ENCODE data around the gene CACNB4. TPM values are rescaled to one million over a fixed set of nuclear protein-coding genes. Genes with fewer than 3 reads are reported as not detected.

Gene CACNB4
- total RNA-seq, 1 experiment from 2014 or later, result 2.0 TPM

DNA sequence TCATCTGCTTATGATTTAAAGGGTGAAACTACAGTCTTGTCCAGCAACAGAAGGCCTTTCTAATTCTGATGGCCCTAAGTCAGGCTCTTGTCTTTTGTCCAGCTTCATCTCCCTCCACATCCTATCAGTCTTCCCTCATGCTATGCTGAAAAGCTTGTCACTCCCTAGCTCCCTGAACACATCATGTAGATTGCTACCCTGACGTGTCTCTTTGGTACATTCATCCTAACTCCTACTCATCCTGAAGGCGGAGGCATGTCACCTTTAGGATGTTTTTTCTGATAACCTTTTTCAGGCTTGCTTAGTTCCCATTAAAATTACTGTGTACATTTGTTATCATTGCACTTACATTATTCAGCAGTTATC is 192.2 kb downstream of the CACNB4 start:
- H3K27ac ChIP-seq (ENCODE audit: low read depth, low read length), result no peak overlapping the region
- ATAC-seq (no peak), DNase-seq (ENCODE audit: low read depth, low spot score) (no peak)
- no TSS peak for BruUV-seq (replicated peaks)
- ChIA-PET CTCF (no interaction called here), RAD21 (ENCODE audit: low non-redundant PET in 1 of 2, low total read pairs in 2 of 2, uncharacterized antibody in 2 of 2, unreplicated experiment in 2 of 2) (no interaction called here), POLR2A (no interaction called here)
- no peaks in the 10 kb centered on the region for H4K20me1 ChIP-seq (ENCODE audit: insufficient read depth)
- no peak overlapping the region for H3K9ac ChIP-seq (ENCODE audit: low read length)
- no peaks in the 10 kb centered on the region for H3K9me2 ChIP-seq (ENCODE audit: insufficient read depth)
- H3K9me3 ChIP-seq (ENCODE audit: control insufficient read depth in 1 of 2, insufficient read depth in 1 of 2, low read depth in 1 of 2, low read length in 2 of 2), result no peaks in the 10 kb centered on the region
- no peak overlapping the region for H3K4me3 ChIP-seq (replicated peaks in 1 of 2; ENCODE audit: low read depth in 1 of 2, low read length in 2 of 2)
- H3K36me3 ChIP-seq (ENCODE audit: control insufficient read depth in 1 of 2, insufficient read depth in 2 of 2, low read length in 2 of 2), result no peaks in the 10 kb centered on the region
- no peaks in the 10 kb centered on the region for H3K27me3 ChIP-seq (ENCODE audit: insufficient read depth, low read length)
- H3K4me2 ChIP-seq (ENCODE audit: low read length), result no peak overlapping the region
- no peaks in the 10 kb centered on the region for H3K79me2 ChIP-seq (ENCODE audit: insufficient read depth, low read length)
- no peak overlapping the region for H2AFZ ChIP-seq (ENCODE audit: low read depth, low read length, poor library complexity, severe bottlenecking)
- intact Hi-C loops (cut with micrococcal nuclease), result no loop called here
- H3K4me1 ChIP-seq (ENCODE audit: control insufficient read depth in 1 of 2, insufficient read depth in 2 of 2, low read length in 2 of 2), result no peaks in the 10 kb centered on the region
- no peak for TF ChIP-seq YY1 (IDR thresholded peaks at IDR 0.05; ENCODE audit: extremely low read depth, insufficient replicate concordance, low read depth, low read length)
- no peak for TF ChIP-seq JUND (IDR thresholded peaks at IDR 0.05)
- TF ChIP-seq FOSL1 (IDR thresholded peaks at IDR 0.05; ENCODE audit: low read depth), result no peak
- TF ChIP-seq EGR1 (IDR thresholded peaks at IDR 0.05; ENCODE audit: low read depth), result no peak
- TF ChIP-seq, protein P1, sequence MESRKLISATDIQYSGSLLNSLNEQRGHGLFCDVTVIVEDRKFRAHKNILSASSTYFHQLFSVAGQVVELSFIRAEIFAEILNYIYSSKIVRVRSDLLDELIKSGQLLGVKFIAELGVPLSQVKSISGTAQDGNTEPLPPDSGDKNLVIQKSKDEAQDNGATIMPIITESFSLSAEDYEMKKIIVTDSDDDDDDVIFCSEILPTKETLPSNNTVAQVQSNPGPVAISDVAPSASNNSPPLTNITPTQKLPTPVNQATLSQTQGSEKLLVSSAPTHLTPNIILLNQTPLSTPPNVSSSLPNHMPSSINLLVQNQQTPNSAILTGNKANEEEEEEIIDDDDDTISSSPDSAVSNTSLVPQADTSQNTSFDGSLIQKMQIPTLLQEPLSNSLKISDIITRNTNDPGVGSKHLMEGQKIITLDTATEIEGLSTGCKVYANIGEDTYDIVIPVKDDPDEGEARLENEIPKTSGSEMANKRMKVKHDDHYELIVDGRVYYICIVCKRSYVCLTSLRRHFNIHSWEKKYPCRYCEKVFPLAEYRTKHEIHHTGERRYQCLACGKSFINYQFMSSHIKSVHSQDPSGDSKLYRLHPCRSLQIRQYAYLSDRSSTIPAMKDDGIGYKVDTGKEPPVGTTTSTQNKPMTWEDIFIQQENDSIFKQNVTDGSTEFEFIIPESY (IDR thresholded peaks at IDR 0.05; ENCODE audit: extremely low read depth, insufficient replicate concordance, low read length), result no peak
- TF ChIP-seq EZH2 (IDR thresholded peaks at IDR 0.05), result no peak
- TF ChIP-seq, protein P2, sequence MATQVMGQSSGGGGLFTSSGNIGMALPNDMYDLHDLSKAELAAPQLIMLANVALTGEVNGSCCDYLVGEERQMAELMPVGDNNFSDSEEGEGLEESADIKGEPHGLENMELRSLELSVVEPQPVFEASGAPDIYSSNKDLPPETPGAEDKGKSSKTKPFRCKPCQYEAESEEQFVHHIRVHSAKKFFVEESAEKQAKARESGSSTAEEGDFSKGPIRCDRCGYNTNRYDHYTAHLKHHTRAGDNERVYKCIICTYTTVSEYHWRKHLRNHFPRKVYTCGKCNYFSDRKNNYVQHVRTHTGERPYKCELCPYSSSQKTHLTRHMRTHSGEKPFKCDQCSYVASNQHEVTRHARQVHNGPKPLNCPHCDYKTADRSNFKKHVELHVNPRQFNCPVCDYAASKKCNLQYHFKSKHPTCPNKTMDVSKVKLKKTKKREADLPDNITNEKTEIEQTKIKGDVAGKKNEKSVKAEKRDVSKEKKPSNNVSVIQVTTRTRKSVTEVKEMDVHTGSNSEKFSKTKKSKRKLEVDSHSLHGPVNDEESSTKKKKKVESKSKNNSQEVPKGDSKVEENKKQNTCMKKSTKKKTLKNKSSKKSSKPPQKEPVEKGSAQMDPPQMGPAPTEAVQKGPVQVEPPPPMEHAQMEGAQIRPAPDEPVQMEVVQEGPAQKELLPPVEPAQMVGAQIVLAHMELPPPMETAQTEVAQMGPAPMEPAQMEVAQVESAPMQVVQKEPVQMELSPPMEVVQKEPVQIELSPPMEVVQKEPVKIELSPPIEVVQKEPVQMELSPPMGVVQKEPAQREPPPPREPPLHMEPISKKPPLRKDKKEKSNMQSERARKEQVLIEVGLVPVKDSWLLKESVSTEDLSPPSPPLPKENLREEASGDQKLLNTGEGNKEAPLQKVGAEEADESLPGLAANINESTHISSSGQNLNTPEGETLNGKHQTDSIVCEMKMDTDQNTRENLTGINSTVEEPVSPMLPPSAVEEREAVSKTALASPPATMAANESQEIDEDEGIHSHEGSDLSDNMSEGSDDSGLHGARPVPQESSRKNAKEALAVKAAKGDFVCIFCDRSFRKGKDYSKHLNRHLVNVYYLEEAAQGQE (IDR thresholded peaks at IDR 0.05; ENCODE audit: low read depth), result no peak
- TF ChIP-seq TCF7L2 (IDR thresholded peaks at IDR 0.05; ENCODE audit: borderline replicate concordance, extremely low read depth, insufficient read depth, insufficient read length), result no peak
- TF ChIP-seq CEBPB (IDR thresholded peaks at IDR 0.05; ENCODE audit: low read depth), result no peak
- TF ChIP-seq SP1 (IDR thresholded peaks at IDR 0.05; ENCODE audit: low read depth), result no peak
- no peak for TF ChIP-seq POLR2A (IDR thresholded peaks at IDR 0.05; ENCODE audit: borderline replicate concordance, extremely low read depth, insufficient read depth, insufficient read length)
- TF ChIP-seq CBX3 (IDR thresholded peaks at IDR 0.05; ENCODE audit: low read depth), result no peak
- TF ChIP-seq SRF (IDR thresholded peaks at IDR 0.05; ENCODE audit: low read depth), result no peak
- no peak for TF ChIP-seq EZH2phosphoT487 (IDR thresholded peaks at IDR 0.05; ENCODE audit: borderline replicate concordance)
- TF ChIP-seq ELF1 (IDR thresholded peaks at IDR 0.05; ENCODE audit: borderline replicate concordance, low read depth), result no peak
- TF ChIP-seq POLR2AphosphoS5 (IDR thresholded peaks at IDR 0.05; ENCODE audit: low read depth, low read length), result no peak
- TF ChIP-seq, protein P3, sequence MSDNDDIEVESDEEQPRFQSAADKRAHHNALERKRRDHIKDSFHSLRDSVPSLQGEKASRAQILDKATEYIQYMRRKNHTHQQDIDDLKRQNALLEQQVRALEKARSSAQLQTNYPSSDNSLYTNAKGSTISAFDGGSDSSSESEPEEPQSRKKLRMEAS (IDR thresholded peaks at IDR 0.05), result no peak
- no peak for TF ChIP-seq SIN3A (IDR thresholded peaks at IDR 0.05; ENCODE audit: low read depth)
- TF ChIP-seq, protein P4, sequence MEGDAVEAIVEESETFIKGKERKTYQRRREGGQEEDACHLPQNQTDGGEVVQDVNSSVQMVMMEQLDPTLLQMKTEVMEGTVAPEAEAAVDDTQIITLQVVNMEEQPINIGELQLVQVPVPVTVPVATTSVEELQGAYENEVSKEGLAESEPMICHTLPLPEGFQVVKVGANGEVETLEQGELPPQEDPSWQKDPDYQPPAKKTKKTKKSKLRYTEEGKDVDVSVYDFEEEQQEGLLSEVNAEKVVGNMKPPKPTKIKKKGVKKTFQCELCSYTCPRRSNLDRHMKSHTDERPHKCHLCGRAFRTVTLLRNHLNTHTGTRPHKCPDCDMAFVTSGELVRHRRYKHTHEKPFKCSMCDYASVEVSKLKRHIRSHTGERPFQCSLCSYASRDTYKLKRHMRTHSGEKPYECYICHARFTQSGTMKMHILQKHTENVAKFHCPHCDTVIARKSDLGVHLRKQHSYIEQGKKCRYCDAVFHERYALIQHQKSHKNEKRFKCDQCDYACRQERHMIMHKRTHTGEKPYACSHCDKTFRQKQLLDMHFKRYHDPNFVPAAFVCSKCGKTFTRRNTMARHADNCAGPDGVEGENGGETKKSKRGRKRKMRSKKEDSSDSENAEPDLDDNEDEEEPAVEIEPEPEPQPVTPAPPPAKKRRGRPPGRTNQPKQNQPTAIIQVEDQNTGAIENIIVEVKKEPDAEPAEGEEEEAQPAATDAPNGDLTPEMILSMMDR (IDR thresholded peaks at IDR 0.05 in 2 of 3, conservative IDR thresholded peaks at IDR 0.05 in 1 of 3; ENCODE audit: borderline replicate concordance in 1 of 3, insufficient read depth in 1 of 3, low read depth in 2 of 3, low read length in 2 of 3), result no peak

Measured in HCT116 (cell line).